ENCODE data around the gene LPCAT2. TPM values are rescaled to one million over a fixed set of nuclear protein-coding genes. Genes with fewer than 3 reads are reported as not detected.

Gene LPCAT2
- total RNA-seq (2016; rRNA removed; fragmentation: Illumina TruSeq; extraction: Trizol) (7.7 and 9.9 TPM in 2 replicates), polyA plus RNA-seq (2011; rRNA removed) (12.5 and 17.6 TPM in 2 replicates), polyA minus RNA-seq (2011; rRNA and poly(A)+ RNA removed; ENCODE audit: low replicate concordance) (2.4 and 13.2 TPM in 2 replicates), Bru-seq, nascent RNA (percentile 65 among the genes with signal in this experiment), BruChase-seq, experiment 1, labeled RNA remaining after a 6-hour chase (percentile 61 among the genes with signal in this experiment), BruChase-seq, experiment 2, labeled RNA remaining after a 2-hour chase (percentile 58 among the genes with signal in this experiment)
- 1.1 and 1.2 TPM in 2 replicates for total RNA-seq (2016; cell fraction: cytosol; rRNA removed; fragmentation: Illumina TruSeq; extraction: Trizol; ENCODE audit: low read depth)
- 5.5 and 12.0 TPM in 2 replicates for total RNA-seq (2016; cell fraction: insoluble cytoplasmic fraction; rRNA removed; fragmentation: Illumina TruSeq; extraction: Trizol)
- total RNA-seq (2016; cell fraction: membrane; rRNA removed; fragmentation: Illumina TruSeq; extraction: Trizol), result 1.3 and 1.9 TPM in 2 replicates
- 15.2 and 20.7 TPM in 2 replicates for total RNA-seq (2016; cell fraction: nucleus; rRNA removed; fragmentation: Illumina TruSeq; extraction: Trizol)
- polyA plus RNA-seq (2011; cell fraction: cytosol; rRNA removed), result 5.2 and 8.1 TPM in 2 replicates
- polyA plus RNA-seq (2011; cell fraction: nucleus; rRNA removed), result 6.2 and 7.9 TPM in 2 replicates
- 13.3 and 13.4 TPM in 2 replicates for polyA plus RNA-seq (2012)
- polyA plus RNA-seq (2016; cell fraction: cytosol; fragmentation: Illumina TruSeq; extraction: Trizol; ENCODE audit: low read depth), result 0.63 and 0.83 TPM in 2 replicates
- polyA plus RNA-seq (2016; cell fraction: insoluble cytoplasmic fraction; fragmentation: Illumina TruSeq; extraction: Trizol; ENCODE audit: low read depth), result 6.3 and 6.8 TPM in 2 replicates
- polyA plus RNA-seq (2016; cell fraction: membrane; fragmentation: Illumina TruSeq; extraction: Trizol; ENCODE audit: low read depth), result 1.2 and 1.6 TPM in 2 replicates
- 20.8 and 23.5 TPM in 2 replicates for polyA plus RNA-seq (2016; cell fraction: nucleus; fragmentation: Illumina TruSeq; extraction: Trizol; ENCODE audit: insufficient read depth, low read depth)
- 7.6 and 12.2 TPM in 2 replicates for polyA minus RNA-seq (2011; cell fraction: cytosol; rRNA and poly(A)+ RNA removed)
- 24.1 and 26.9 TPM in 2 replicates for polyA minus RNA-seq (2011; cell fraction: nucleus; rRNA and poly(A)+ RNA removed)
- long read RNA-seq, experiment 1, full-length matches to known transcripts, result 7 of 16 reads
- long read RNA-seq, experiment 1, partial matches to known transcripts, result 1 of 16 reads
- long read RNA-seq, experiment 1, other reads (novel, unspliced or antisense), result 8 of 16 reads
- long read RNA-seq, experiment 2, full-length matches to known transcripts, result 13 of 29 reads
- long read RNA-seq, experiment 2, partial matches to known transcripts, result 2 of 29 reads
- long read RNA-seq, experiment 2, other reads (novel, unspliced or antisense), result 14 of 29 reads

GRCh38 chr16:55508941-55509931, at the start of gene LPCAT2:
LPCAT2 (plus strand) TSS chr16:55509072; CDS start chr16:55509182, 110 bp downstream.
- in situ Hi-C loops (cut with HindIII; ENCODE audit: extremely low pct_ligation_motif_present, low pct_unique_long_range_greater_than_20kb), result no loop called here
- Histone ChIP-seq H3K4me1 (ENCODE audit: insufficient read depth, low read length) (peaks cover 47% of the 10 kb centered on the region), H3K4me3 (replicated peaks in 1 of 3; ENCODE audit: insufficient read depth in 1 of 3, low read depth in 2 of 3, low read length in 3 of 3) (peak within 1 kb of the TSS; percentile 69 to 88 (median 76)), H3K79me2 (ENCODE audit: insufficient read depth, low read length) (peaks cover 6% of the 10 kb centered on the region), H3K36me3 (replicated peaks in 1 of 2; ENCODE audit: control insufficient read depth in 1 of 2, insufficient read depth in 2 of 2, low read length in 2 of 2) (no peaks in the 10 kb centered on the region), H4K20me1 (ENCODE audit: insufficient read depth, low read length) (no peaks in the 10 kb centered on the region), H3K9me3 (ENCODE audit: low read length) (peaks cover 10% of the 10 kb centered on the region), H3K27me3 (ENCODE audit: control insufficient read depth in 1 of 2, insufficient read depth in 2 of 2, low read length in 2 of 2) (no peaks in the 10 kb centered on the region), H3K4me2 (ENCODE audit: low read depth, low read length) (peak within 1 kb of the TSS; percentile 93), H3K9ac (ENCODE audit: insufficient read depth, low read depth, low read length) (peak within 1 kb of the TSS; percentile 58), H2AFZ (ENCODE audit: low read length) (no peak within 1 kb of the TSS), H3K27ac (ENCODE audit: extremely low read length, insufficient read depth, low read length) (no peak within 1 kb of the TSS)
- intact Hi-C loops (cut with micrococcal nuclease; ENCODE audit: unreplicated experiment), result loop anchor here (2.0 to 5.0 kb wide), 2 partner anchors 113 to 134 kb away; no protein-coding TSS in a partner anchor
- ATAC-seq (peak; percentile 91), FAIRE-seq (no peak), DNase-seq (ENCODE audit: low spot score) (peak; percentile 76)
- WGBS (ENCODE audit: low lambda C conversion rate), result 5% methylated on average over 47 of the region's 61 CpGs
- ChIA-PET POLR2A (no interaction called here), CTCF (ENCODE audit: low intra/inter-chr PET ratio, low total read pairs) (no interaction called here)
- no TSS peak for BruUV-seq (replicated peaks)
- TF ChIP-seq PAWR (CRISPR knock-in tag; IDR thresholded peaks at IDR 0.05; ENCODE audit: borderline replicate concordance), result no peak
- TF ChIP-seq BCLAF1 (IDR thresholded peaks at IDR 0.05), result no peak
- TF ChIP-seq HNRNPK (IDR thresholded peaks at IDR 0.05; ENCODE audit: low read depth, low read length, poor library complexity, severe bottlenecking), result peak; percentile 84
- peak; percentile 41; the same call in 1 of the 2 replicates for TF ChIP-seq ZNF574 (CRISPR knock-in tag; IDR thresholded peaks at IDR 0.05)
- no peak for TF ChIP-seq RCOR2 (CRISPR knock-in tag; IDR thresholded peaks at IDR 0.05)
- no peak for TF ChIP-seq NFKB2 (CRISPR knock-in tag; IDR thresholded peaks at IDR 0.05; ENCODE audit: borderline replicate concordance)
- TF ChIP-seq MLXIP (CRISPR knock-in tag; IDR thresholded peaks at IDR 0.05; ENCODE audit: borderline replicate concordance), result no peak

Data from HepG2 (cell line).